HL-60 (cell line): ENCODE data around the gene FAM200A.

Experiments used
- POLR2AphosphoS5 ChIP-seq: IDR thresholded peaks from 2 replicates; pipeline ENCODE4 v1.6.1; 2012; ENCODE audit warnings: low read depth
- TF ChIP-seq, protein P1 (sequence below): IDR thresholded peaks from one replicate; pipeline ENCODE4 v1.5.1; 2011; ENCODE audit warnings: low read length, control low read depth, inconsistent platforms; ENCODE audit not compliant: insufficient read depth
- TF ChIP-seq, protein P2 (sequence below): IDR thresholded peaks from 2 replicates; pipeline ENCODE4 v1.6.1; 2012; ENCODE audit warnings: low read depth; ENCODE audit not compliant: insufficient replicate concordance

DNA sequence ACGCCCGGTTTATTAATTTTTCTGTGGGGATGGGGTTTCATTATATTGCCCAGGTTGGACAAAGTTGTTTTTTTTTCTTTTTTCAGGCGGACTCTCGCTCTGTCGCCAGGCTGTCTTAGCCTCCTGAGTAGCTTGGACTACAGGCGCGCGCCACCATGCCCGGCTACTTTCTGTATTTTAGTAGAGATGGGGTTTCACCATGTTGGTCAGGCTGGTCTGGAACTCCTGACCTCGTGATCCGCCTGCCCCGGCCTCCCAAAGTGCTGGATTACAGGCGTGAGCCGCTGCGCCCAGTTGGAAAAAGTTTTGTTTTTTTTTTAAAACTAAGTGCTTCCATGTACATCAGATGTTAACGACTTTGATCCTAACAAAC is 51.3 kb downstream of the FAM200A start:
- no peak for TF ChIP-seq POLR2AphosphoS5
- TF ChIP-seq, protein P1, sequence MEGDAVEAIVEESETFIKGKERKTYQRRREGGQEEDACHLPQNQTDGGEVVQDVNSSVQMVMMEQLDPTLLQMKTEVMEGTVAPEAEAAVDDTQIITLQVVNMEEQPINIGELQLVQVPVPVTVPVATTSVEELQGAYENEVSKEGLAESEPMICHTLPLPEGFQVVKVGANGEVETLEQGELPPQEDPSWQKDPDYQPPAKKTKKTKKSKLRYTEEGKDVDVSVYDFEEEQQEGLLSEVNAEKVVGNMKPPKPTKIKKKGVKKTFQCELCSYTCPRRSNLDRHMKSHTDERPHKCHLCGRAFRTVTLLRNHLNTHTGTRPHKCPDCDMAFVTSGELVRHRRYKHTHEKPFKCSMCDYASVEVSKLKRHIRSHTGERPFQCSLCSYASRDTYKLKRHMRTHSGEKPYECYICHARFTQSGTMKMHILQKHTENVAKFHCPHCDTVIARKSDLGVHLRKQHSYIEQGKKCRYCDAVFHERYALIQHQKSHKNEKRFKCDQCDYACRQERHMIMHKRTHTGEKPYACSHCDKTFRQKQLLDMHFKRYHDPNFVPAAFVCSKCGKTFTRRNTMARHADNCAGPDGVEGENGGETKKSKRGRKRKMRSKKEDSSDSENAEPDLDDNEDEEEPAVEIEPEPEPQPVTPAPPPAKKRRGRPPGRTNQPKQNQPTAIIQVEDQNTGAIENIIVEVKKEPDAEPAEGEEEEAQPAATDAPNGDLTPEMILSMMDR = no peak
- TF ChIP-seq, protein P2, sequence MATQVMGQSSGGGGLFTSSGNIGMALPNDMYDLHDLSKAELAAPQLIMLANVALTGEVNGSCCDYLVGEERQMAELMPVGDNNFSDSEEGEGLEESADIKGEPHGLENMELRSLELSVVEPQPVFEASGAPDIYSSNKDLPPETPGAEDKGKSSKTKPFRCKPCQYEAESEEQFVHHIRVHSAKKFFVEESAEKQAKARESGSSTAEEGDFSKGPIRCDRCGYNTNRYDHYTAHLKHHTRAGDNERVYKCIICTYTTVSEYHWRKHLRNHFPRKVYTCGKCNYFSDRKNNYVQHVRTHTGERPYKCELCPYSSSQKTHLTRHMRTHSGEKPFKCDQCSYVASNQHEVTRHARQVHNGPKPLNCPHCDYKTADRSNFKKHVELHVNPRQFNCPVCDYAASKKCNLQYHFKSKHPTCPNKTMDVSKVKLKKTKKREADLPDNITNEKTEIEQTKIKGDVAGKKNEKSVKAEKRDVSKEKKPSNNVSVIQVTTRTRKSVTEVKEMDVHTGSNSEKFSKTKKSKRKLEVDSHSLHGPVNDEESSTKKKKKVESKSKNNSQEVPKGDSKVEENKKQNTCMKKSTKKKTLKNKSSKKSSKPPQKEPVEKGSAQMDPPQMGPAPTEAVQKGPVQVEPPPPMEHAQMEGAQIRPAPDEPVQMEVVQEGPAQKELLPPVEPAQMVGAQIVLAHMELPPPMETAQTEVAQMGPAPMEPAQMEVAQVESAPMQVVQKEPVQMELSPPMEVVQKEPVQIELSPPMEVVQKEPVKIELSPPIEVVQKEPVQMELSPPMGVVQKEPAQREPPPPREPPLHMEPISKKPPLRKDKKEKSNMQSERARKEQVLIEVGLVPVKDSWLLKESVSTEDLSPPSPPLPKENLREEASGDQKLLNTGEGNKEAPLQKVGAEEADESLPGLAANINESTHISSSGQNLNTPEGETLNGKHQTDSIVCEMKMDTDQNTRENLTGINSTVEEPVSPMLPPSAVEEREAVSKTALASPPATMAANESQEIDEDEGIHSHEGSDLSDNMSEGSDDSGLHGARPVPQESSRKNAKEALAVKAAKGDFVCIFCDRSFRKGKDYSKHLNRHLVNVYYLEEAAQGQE = no peak
